ENCODE results near the gene RAF1. TPM values are rescaled to one million over a fixed set of nuclear protein-coding genes. Genes with fewer than 3 reads are reported as not detected.
"Not testable (repeated sequence)": the region's sequence is repeated elsewhere in the genome, so short reads cannot be mapped to it uniquely, and the experiment has no call there.

Gene RAF1
- total RNA-seq, 2 donors from 2014 or later, result 140 to 178 TPM

DNA sequence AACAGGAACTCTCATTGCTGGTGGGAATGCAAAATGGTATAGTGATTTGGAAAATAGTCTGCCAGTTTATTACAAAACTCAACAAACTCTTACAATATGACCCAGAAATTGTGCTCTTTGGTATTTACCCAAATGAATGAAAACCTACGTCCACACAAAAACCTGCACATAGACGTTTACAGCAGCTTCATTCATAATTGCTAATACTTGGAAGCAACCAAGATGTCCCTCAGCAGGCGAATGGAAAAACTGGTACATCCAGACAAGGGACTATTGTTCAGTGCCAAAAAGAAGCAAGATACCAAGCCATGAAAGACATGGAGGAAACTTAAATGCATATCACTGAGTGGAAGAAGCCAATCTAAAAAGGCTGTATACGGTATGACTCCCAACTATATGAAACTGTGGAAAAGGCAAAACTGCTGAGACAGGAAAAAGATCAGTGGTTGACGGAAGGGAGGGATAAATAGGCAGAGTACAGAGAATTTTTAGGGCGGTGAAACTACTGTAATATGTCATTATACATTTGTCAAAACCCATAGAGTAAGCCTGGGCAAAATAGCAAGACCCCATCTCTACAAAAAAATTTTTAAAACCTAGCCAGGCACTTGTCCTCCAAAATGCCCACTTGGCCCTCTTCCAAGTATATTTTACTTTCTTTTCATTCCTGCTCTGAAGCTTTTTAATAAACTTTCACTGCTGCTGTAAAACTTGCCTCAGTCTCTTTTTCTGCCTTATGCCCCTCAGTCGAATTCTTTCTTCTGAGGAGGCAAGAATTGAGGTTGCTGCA is 113.8 kb downstream of the RAF1 start:
- no peak for TF ChIP-seq CTCF (IDR thresholded peaks at IDR 0.05)
- no peak overlapping the region for H3K4me3 ChIP-seq
- no peak overlapping the region for H3K27ac ChIP-seq
- no peaks in the 10 kb centered on the region for H3K36me3 ChIP-seq
- DNase-seq (ENCODE audit: low spot score), result no peak
- H3K4me1 ChIP-seq, result peaks cover 0 to 8% of the 10 kb centered on the region in 2 donors
- no peaks in the 10 kb centered on the region for H3K9me3 ChIP-seq
- no peaks in the 10 kb centered on the region for H3K27me3 ChIP-seq

- no peak for DNase-seq (ENCODE audit: low spot score)
- Histone ChIP-seq H3K36me3 (no peaks in the 10 kb centered on the region), H3K4me1 (no peaks in the 10 kb centered on the region), H3K9me3 (no peaks in the 10 kb centered on the region), H3K4me3 (no peak within 1 kb of the TSS), H3K27ac (no peak within 1 kb of the TSS), H3K27me3 (no peaks in the 10 kb centered on the region)
- TF ChIP-seq CTCF (IDR thresholded peaks at IDR 0.05), result no peak
These were observed 118.5 kb downstream of the RAF1 start, which contains the start of gene MKRN2OS for GRCh38 chr3:12545473-12545791. MKRN2OS (minus strand) TSS chr3:12545499; CDS start chr3:12545464, 35 bp downstream.

- Histone ChIP-seq H3K27me3 (no peaks in the 10 kb centered on the region), H3K27ac (no peak overlapping the region), H3K9me3 (no peaks in the 10 kb centered on the region), H3K4me1 (no peaks in the 10 kb centered on the region), H3K36me3 (peaks cover 5% of the 10 kb centered on the region), H3K4me3 (no peak overlapping the region)
- no peak for TF ChIP-seq CTCF (IDR thresholded peaks at IDR 0.05)
- no peak for DNase-seq (ENCODE audit: low spot score)
These were observed 119.1 kb downstream of the RAF1 start for GRCh38 chr3:12544652-12545472.

DNA sequence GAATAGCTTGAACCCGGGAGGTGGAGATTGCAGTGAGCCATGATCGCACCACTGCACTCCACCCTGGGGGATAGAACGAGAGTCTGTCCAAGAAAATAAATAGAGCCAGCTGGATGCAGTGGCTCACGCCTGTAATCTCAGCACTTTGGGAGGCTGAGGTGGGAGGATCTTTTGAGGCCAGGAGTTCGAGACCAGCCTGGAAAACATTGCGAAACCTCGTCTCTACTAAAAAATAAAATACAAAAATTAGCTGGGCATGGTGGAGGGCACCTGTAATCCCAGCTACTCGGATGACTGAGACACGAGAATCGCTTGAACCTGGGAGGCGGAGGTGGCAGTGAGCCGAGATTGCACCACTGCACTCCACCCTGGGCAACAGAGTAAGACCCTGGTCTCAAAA is 120.4 kb downstream of the RAF1 start:
- H3K4me3 ChIP-seq; H3K9me3 ChIP-seq; H3K4me1 ChIP-seq; H3K27ac ChIP-seq; H3K27me3 ChIP-seq; DNase-seq (ENCODE audit: low spot score); H3K36me3 ChIP-seq: not testable (repeated sequence)

DNA sequence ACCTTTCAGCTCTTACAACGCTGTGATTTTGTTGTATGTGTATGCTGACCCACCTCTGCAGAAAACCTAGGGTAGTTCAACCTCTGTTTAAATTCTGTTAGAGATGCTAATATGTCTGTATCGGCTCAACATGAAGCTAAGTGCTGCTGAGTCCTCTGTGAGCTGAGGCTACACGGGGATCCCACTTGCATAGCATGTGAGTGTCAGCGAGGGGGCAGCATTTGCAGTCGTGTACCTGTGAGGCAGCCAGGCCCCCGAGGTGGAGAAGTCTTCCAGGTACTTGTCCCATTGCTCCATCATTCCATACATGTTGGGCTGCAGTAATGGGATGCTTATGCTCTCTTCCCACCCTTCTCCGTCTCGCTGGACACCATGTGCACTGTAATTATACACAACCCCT is 122.3 kb downstream of the RAF1 start:
- no peaks in the 10 kb centered on the region for H3K27me3 ChIP-seq
- H3K4me1 ChIP-seq, result no peaks in the 10 kb centered on the region
- H3K27ac ChIP-seq, result no peak overlapping the region
- H3K36me3 ChIP-seq, result peaks cover 5% of the 10 kb centered on the region
- no peak for DNase-seq (ENCODE audit: low spot score)
- TF ChIP-seq CTCF (IDR thresholded peaks at IDR 0.05), result peak in 1 of 2 donors; percentile 53
- no peaks in the 10 kb centered on the region for H3K9me3 ChIP-seq
- H3K4me3 ChIP-seq, result no peak overlapping the region

- H3K27me3 ChIP-seq, result no peaks in the 10 kb centered on the region
- TF ChIP-seq CTCF (IDR thresholded peaks at IDR 0.05), result peak in 1 of 2 donors; percentile 41
- peaks cover 18% of the 10 kb centered on the region for H3K36me3 ChIP-seq
- no peaks in the 10 kb centered on the region for H3K4me1 ChIP-seq
- DNase-seq (ENCODE audit: low spot score), result no peak
- no peak overlapping the region for H3K4me3 ChIP-seq
- H3K9me3 ChIP-seq, result no peaks in the 10 kb centered on the region
- H3K27ac ChIP-seq, result no peak overlapping the region
These were observed 127.5 kb downstream of the RAF1 start for GRCh38 chr3:12536423-12536822.

Measured in right atrium auricular region (tissue), 2 donors.